Activated CD4-positive, alpha-beta T cell treated with anti-CD3 and anti-CD28 coated beads, Interleukin-2, amount 50 U/mL, for 4 hours (primary cell): Measurements from ENCODE around the gene HOXA5.

Experiments
- DNase-seq, 2 experiments: peaks; one replicate each; pipeline ENCODE4 v3.0.0-alpha.2; 2020

The HOXA5 gene

DNA sequence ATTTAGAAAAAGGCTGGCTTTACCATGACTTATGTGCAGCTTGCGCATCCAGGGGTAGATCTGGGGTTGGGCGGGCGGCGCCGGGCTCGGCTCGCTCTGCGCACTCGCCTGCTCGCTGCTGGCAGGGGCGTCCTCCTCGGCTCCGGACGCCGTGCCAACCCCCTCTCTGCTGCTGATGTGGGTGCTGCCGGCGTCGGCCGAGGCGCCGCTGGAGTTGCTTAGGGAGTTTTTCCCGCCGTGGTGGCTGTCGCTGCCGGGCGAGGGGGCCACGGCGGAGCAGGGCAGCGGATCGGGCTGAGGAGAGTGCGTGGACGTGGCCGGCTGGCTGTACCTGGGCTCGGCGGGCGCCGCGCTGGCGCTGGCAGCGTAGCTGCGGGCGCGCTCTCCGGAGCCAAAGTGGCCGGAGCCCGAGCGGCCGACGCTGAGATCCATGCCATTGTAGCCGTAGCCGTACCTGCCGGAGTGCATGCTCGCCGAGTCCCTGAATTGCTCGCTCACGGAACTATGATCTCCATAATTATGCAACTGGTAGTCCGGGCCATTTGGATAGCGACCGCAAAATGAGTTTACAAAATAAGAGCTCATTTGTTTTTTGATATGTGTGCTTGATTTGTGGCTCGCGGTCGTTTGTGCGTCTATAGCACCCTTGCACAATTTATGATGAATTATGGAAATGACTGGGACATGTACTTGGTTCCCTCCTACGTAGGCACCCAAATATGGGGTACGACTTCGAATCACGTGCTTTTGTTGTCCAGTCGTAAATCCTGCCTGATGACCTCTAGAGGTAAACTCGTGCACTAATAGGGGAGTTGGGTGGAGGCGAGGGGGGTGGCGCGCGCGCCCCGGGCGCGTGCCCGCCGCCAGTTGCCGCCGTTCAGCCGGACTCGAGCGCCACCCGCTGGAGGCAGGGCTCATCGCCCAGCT is at the start of gene HOXA5:
Gene HOXA5 (minus strand): TSS at position 659 of the 927 bp plus-strand sequence. CDS start 74 bp downstream, at position 585.
- DNase-seq = no peak

GRCh38 chr7:27192546-27193334 is 49.3 kb upstream of the HOXA5 start:
- DNase-seq = no peak

GRCh38 chr7:27191833-27192545 is 48.5 kb upstream of the HOXA5 start:
- no peak for DNase-seq

DNA sequence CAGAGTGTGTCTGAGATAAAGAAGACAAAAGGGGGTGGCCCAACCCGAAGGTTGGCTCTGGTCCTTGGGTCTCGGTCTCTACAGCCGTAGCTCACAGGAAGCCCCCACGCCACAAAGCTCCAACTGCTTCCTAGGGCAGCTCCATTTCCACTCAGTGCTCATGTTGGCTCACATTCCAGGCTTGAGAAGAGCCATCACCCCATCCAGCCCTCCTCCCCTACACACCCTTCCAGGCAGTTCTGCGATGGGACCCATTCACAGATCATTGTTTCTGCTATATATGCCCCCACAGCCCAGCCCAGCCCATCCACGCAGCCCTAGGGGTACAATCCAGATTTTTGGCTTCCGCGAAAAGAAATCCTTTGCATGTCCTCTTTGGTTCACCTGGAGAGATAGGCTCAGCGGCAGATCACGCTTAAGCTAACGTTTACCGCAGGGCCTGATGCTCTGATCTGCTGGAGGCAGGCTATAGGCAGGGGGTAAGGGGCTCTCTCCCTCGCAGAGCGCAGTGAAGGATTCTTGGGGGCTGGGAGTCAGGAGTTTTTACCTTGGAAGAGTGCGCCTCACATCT is 47.8 kb upstream of the HOXA5 start:
- DNase-seq = no peak

DNA sequence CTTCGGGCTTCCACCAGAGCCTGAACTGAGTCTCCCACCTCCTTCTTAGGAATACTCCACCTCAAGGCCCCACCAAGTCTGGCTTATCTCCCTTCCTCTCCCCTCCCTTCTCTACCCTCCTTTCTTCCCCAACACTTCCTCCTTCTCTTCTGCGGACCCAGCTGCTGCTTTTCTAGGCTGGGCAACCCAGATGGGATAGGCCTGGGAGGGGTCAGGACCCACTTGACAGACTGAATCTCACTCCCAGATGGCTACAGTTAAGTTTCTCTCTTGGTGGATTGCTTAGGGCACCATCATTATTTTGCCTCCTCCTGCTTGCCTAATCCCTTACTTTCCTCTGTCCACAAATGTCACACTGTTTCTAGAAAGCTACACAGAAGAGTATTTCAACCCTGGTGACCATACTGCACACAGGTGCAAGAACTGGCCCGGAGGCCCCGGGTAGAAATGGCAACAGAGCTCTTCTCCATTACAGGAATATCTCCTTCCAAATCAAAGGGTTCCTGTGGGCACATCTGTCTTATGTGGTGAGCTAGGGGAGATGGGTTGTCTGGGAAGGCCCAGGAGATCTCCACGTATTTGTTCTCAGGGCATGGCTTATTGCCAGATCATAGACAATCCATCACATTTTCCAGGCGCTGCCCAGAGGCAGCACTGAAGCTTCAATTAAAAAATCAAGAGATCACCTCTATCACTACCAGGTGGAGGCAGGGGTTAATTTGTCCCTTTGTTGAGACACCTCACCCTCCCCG is 46.7 kb upstream of the HOXA5 start:
- no peak for DNase-seq

DNA sequence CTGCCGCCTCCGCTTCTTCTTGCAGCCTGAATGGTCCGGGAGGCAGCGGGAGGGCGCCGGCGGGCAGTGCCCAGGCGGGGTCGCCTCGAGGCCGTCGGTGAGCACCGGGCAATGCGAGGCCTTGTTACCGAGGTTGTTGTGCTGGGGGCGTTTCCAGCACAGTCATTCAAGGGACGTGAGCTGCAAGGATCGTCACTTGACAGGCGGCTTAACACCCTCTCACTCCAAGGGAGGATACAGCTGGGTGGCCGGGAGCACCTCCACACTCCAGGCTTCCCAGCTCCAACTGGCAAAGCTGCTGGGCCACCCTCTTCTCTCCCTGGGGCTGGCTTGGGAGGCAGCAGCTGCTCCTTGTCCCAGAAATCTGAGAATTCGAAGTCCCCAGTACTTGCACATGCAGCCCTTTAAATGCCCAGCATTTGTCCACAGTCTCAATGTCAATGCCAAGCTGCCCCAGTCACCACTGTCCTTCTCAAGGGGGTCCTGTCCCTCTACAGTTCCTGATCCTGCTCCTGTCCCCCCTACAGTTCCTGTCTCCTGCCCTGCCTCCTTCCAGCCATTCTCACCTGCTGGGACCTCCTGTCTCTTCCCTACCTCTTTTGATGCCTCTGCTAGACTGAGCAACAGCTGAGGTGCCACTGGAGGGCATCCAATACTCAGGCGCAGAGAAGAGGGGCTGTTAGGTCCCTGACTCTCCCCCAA is 46.0 kb upstream of the HOXA5 start:
- no peak for DNase-seq

DNA sequence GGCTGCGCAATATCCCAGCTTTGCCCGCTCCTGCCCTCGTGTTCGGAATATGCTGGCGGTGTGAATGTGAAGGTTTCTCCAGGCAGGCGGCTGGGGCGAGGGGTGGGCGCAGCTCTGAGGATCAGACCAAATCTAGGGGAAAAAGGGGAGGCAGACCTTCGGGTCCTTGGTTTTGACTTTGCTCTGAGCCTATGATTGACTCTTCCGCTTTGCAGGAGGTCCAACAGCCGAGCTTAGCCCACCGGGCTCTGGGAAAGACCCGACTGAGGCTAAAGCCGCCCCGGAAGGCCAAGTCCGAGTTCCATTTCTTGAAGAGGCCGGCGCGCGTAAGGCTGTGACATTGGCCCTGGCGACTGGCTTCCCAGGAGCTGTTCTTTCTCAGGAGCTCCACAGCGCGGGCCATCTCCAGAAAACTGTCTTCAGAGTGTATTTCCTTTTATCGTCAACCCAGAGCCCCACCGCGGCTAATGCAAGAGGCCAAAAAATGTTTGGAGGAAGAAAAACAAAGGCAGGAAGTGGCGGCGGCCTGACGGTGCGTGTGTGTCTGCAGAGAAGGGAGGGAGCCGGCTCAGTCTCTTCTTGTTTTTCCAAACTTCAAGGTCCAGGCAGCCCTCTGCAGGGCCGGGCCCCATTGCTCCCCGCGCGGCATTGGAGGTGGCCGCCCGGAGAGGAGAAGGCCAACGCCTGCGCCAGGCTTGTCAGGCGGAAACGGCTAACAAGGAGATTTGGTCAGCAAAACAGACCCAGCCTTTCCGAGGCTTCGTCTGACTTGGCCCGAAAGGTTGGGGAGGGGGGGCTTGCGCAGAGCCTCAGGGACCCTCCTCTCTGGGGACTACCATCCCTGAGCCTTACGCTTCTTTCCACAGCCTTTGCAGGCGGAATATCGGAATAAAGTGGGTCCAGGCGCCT is 45.2 kb upstream of the HOXA5 start:
- no peak for DNase-seq

GRCh38 chr7:27187475-27188385 is 44.2 kb upstream of the HOXA5 start:
- no peak for DNase-seq

DNA sequence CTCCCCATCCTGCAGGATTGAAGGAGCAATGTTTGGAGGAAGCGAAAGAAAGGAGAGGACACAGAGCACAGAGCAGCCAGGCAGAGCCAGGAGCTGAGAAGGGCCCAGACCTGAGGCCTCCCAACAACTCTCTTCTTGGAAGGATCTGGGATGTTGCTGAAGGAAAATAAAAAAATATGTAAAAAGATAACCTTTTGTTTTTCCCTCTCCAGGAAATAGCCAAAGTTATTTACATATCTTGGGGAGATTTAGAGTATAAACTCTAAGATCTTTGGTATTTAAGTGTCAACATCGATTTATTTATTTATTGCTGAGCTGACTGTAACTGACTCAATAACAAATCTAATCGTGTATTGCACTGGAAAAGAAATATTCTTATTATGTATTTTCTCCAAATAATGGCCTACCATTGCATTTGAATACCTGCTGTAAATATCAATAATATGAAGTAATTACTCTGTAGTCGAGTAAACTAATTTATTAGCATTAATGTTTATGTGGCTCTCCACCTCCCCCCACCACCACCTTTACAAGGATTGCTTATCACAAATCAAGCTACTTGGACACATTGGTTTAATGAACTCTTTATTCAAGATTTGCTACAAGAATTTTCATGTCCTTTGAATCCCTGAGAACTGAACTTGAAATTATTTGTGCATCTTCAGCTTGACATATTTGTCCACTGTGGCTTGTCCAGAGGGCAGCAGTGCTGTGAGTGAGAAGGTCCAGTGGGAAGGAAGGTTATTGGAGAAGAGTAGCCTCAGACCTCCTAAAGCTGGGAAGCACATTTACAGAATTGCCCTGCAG is 43.4 kb upstream of the HOXA5 start:
- no peak for DNase-seq

- no peak for DNase-seq
These were observed 42.6 kb upstream of the HOXA5 start for GRCh38 chr7:27185854-27186667.

DNA sequence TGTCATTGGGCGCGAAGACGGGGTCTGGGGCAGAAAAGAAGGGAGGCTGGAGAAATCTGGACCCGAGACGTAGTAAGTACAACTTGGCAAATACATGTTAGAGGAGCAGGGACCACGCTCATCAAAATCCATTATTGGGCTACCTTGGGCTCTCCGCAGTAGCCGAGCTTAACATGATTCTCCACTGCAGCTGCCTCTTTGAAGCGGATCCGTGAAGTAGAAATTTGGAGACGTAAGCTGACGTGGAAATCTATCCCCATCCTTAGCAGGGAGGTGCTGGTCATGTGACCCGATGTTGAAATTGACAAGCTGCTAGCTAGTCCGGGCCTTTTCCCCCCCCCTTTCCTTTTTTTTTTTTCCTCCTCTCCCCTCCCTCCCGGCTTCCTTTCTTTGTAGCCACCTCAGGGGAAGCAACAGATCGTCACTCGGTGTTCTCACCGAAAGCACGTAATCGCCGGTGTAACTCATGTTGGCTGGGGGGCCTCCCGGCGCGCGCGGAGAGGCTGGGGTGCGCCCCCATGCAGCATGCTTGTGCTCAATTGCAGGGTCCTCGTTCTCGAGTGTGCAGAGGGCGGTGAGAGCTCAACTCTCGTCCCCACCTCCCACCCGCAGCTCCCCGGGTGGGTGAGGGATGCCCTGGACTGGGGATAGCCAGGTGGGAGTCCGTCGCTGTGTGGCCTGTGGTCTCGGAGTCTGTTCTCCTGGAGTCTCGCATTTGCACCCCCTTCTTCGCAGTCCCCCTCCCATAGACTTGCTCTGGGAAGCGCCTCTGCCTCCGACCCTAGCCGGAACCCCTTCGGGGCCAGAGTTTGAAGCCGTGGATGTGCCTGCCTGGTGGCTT is 41.8 kb upstream of the HOXA5 start, which contains the start of gene HOXA11:
Gene HOXA11 (minus strand): TSS at position 220 of the 841 bp plus-strand sequence. CDS start 88 bp downstream, at position 132.
- DNase-seq = no peak

GRCh38 chr7:27184337-27185012 is 41.0 kb upstream of the HOXA5 start:
- no peak for DNase-seq

GRCh38 chr7:27183682-27184336 is 40.3 kb upstream of the HOXA5 start:
- DNase-seq = no peak

- no peak for DNase-seq
These were observed 39.6 kb upstream of the HOXA5 start for GRCh38 chr7:27182861-27183681.
